Measurements from ENCODE around the gene TRIM38.
A peak's percentile ranks its signal among the peaks of the same experiment; 100 is the strongest.
"Not testable (repeated sequence)": the region's sequence is repeated elsewhere in the genome, so short reads cannot be mapped to it uniquely, and the experiment has no call there.

Gene TRIM38

GRCh38 chr6:25962149-25963127 is at the start of gene TRIM38:
TRIM38 (plus strand) TSS chr6:25962802; CDS start chr6:25966523, 3,721 bp downstream.
- peak; percentile 33 for DNase-seq

- DNase-seq = no peak
These were observed 48.9 kb upstream of the TRIM38 start for GRCh38 chr6:25913741-25914140.

GRCh38 chr6:25916330-25916729 is 46.3 kb upstream of the TRIM38 start:
- no peak for DNase-seq

GRCh38 chr6:25916789-25917490 is 45.7 kb upstream of the TRIM38 start:
- DNase-seq = no peak

- DNase-seq = no peak
These were observed 44.4 kb upstream of the TRIM38 start for GRCh38 chr6:25918083-25918683.

GRCh38 chr6:25919657-25920056 is 42.9 kb upstream of the TRIM38 start:
- DNase-seq = no peak

GRCh38 chr6:25921525-25922203 is 40.9 kb upstream of the TRIM38 start:
- DNase-seq = no peak

GRCh38 chr6:25922301-25922700 is 40.3 kb upstream of the TRIM38 start:
- DNase-seq = no peak

- no peak for DNase-seq
These were observed 36.7 kb upstream of the TRIM38 start for GRCh38 chr6:25925876-25926275.

GRCh38 chr6:25927178-25927577 is 35.4 kb upstream of the TRIM38 start:
- DNase-seq = no peak

GRCh38 chr6:25927756-25928216 is 34.8 kb upstream of the TRIM38 start:
- DNase-seq = no peak

- no peak for DNase-seq
These were observed 33.9 kb upstream of the TRIM38 start for GRCh38 chr6:25928562-25929324.

GRCh38 chr6:25929785-25930184 is 32.8 kb upstream of the TRIM38 start:
- not testable (repeated sequence) for DNase-seq

GRCh38 chr6:25930532-25931410 is 31.8 kb upstream of the TRIM38 start, which contains the start of gene SLC17A2:
SLC17A2 (minus strand) TSS chr6:25930691; CDS start chr6:25925796, 4,895 bp downstream.
- no peak for DNase-seq

- DNase-seq = no peak
These were observed 31.2 kb upstream of the TRIM38 start for GRCh38 chr6:25931411-25931709.

GRCh38 chr6:25934156-25934555 is 28.4 kb upstream of the TRIM38 start:
- DNase-seq = no peak

GRCh38 chr6:25934735-25935313 is 27.8 kb upstream of the TRIM38 start:
- DNase-seq = no peak

GRCh38 chr6:25935953-25936352 is 26.6 kb upstream of the TRIM38 start:
- no peak for DNase-seq

GRCh38 chr6:25939593-25939992 is 23.0 kb upstream of the TRIM38 start:
- DNase-seq = no peak

- DNase-seq = no peak
These were observed 19.9 kb upstream of the TRIM38 start for GRCh38 chr6:25942561-25943147.
